ENCODE measurements around the gene GLCCI1.

The GLCCI1 gene

DNA sequence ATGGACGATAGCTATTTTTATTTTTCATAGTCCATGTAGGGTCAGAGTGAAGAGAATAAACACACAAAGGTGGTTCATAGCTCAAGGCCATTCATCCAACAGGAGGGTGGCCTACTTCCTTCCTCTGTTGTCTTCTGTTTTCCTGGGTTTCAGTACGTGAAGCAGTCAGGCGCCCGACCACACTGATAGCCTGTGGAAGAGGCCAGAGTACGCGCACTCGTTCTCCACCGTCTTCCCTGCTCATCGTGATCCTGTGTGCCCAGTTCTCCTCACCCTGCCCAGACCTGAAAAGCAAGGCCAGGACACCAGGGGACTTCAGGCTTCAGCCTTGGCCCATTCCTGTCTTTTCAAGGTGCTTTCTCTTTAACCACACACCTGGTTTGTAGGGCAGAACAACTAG is 134.7 kb downstream of the GLCCI1 start:
- TF ChIP-seq, protein P1, sequence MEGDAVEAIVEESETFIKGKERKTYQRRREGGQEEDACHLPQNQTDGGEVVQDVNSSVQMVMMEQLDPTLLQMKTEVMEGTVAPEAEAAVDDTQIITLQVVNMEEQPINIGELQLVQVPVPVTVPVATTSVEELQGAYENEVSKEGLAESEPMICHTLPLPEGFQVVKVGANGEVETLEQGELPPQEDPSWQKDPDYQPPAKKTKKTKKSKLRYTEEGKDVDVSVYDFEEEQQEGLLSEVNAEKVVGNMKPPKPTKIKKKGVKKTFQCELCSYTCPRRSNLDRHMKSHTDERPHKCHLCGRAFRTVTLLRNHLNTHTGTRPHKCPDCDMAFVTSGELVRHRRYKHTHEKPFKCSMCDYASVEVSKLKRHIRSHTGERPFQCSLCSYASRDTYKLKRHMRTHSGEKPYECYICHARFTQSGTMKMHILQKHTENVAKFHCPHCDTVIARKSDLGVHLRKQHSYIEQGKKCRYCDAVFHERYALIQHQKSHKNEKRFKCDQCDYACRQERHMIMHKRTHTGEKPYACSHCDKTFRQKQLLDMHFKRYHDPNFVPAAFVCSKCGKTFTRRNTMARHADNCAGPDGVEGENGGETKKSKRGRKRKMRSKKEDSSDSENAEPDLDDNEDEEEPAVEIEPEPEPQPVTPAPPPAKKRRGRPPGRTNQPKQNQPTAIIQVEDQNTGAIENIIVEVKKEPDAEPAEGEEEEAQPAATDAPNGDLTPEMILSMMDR (IDR thresholded peaks at IDR 0.05; ENCODE audit: poor library complexity, severe bottlenecking), result no peak
- DNase-seq (ENCODE audit: low spot score) (no peak), ATAC-seq (ENCODE audit: low read depth) (no peak)
- Histone ChIP-seq H3K9me3 (ENCODE audit: severe bottlenecking) (no peaks in the 10 kb centered on the region), H3K4me1 (ENCODE audit: insufficient read depth, poor library complexity, severe bottlenecking) (no peaks in the 10 kb centered on the region), H3K27ac (ENCODE audit: poor library complexity, severe bottlenecking) (no peak overlapping the region), H3K27me3 (ENCODE audit: insufficient read depth, poor library complexity, severe bottlenecking) (no peaks in the 10 kb centered on the region), H3K36me3 (ENCODE audit: low read depth) (no peaks in the 10 kb centered on the region), H3K4me3 (ENCODE audit: severe bottlenecking) (no peak overlapping the region)

DNA sequence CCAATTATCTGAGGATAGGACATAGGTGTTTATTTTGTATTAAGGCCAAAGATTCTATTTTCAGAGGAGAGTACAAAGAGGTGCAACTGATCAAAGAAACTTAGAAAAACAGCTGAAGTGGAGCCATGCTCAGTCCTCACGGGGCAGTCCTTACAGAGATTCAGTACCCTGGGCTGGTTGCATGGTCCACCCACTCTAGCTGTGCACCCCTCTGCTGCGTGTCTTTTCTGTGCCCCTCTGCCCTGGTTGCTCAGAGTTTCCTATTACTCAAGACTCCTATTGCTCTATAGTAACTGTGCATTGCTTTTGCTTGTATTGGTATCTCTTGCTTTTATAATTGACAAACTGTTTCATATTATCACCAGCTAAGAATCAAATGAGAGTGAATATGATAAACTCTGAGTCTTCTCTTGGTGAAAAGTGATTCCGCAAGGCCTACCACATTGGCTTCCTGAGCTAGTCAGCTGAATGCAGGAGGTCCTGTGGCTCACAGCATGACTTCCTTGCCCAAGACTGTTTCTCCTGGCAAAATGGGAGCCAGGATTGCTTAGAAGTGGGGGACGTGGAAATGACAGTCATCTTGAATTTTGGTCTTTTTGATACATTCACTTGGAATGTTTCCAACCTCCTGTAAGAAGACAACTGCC is 137.0 kb downstream of the GLCCI1 start:
- Histone ChIP-seq H3K27me3 (ENCODE audit: insufficient read depth, poor library complexity, severe bottlenecking) (no peaks in the 10 kb centered on the region), H3K36me3 (ENCODE audit: low read depth) (no peaks in the 10 kb centered on the region), H3K27ac (ENCODE audit: poor library complexity, severe bottlenecking) (no peak overlapping the region), H3K4me1 (ENCODE audit: insufficient read depth, poor library complexity, severe bottlenecking) (no peaks in the 10 kb centered on the region), H3K4me3 (ENCODE audit: severe bottlenecking) (no peak overlapping the region), H3K9me3 (ENCODE audit: severe bottlenecking) (no peaks in the 10 kb centered on the region)
- TF ChIP-seq, protein P1 (IDR thresholded peaks at IDR 0.05; ENCODE audit: poor library complexity, severe bottlenecking), result no peak
- DNase-seq (ENCODE audit: low spot score) (no peak), ATAC-seq (ENCODE audit: low read depth) (no peak)

DNA sequence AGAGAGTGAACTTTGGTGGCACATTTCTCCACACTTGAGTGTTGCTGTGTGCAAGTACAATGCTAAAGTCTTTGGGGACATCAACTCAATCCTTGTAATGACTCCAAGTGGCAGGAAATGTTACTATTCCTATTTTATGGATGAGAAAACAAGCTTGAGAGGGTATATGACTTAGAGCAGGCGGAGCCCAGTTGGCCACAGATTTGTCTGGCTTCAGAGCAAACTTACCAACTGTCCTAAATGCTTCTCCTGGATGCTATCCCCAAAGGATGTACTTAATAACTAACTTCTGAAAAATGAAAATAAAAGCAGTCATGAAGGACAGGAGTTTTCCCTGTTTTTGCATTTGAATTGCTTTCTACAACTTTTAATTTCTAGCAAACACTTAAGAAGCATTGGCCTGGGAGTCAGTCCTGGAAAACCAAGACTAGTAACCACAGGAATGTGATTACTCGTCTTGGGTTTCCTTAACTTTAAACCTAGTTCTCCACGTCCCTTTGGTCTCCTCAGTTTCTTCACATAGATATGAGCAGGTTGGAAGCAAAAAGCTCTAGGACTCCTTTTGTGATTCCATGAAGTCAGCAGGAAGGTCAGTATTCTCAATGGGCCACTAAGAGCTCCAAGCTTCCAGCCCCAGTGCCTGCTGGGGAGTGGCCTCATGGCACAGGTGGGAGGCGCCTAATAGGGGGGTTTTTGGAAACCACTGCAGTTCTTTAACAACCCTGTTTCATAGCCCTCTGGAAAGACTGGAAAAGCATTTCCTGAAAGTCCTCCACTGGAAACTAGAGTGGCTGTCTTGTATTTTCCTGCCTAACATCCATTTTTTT is 140.8 kb downstream of the GLCCI1 start:
- Histone ChIP-seq H3K27ac (ENCODE audit: poor library complexity, severe bottlenecking) (no peak overlapping the region), H3K4me3 (ENCODE audit: severe bottlenecking) (no peak overlapping the region), H3K9me3 (ENCODE audit: severe bottlenecking) (no peaks in the 10 kb centered on the region), H3K27me3 (ENCODE audit: insufficient read depth, poor library complexity, severe bottlenecking) (no peaks in the 10 kb centered on the region), H3K4me1 (ENCODE audit: insufficient read depth, poor library complexity, severe bottlenecking) (no peaks in the 10 kb centered on the region), H3K36me3 (ENCODE audit: low read depth) (no peaks in the 10 kb centered on the region)
- DNase-seq (ENCODE audit: low spot score) (no peak), ATAC-seq (ENCODE audit: low read depth) (peak; percentile 48; the same call in 2 of the 3 replicates)
- TF ChIP-seq, protein P1 (IDR thresholded peaks at IDR 0.05; ENCODE audit: poor library complexity, severe bottlenecking), result no peak

DNA sequence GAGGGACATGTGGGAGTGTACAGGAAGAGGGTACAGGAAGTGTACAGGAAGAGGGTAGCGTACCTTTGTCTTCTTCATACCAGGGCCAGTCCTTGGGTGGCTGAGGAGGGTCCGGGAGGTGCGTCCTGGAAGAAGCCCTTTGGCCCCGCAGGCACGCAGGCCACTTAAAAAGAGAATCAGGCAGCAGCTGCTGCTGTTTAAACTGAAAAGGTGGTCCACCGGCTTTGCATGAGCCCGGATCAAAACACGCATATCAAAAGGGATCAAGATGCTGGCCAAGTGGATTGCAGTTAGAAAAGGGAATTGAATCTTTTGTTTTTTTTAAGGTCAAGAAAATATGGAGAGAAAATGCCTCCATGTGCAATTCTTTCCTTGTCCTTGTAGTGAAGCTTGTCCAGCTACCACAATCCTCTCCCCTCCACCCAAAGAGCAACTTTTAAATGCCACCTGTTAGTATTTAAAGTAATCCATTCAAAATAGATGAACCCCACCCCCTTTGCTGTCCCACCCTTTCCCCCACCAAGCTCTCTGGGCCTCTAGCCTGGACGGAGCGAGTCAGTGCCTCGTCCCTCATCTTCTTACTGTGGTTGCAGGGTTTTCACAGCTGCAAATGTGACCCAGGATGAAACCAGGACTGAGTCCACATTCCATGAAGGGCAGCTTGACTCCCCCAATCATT is 142.8 kb downstream of the GLCCI1 start:
- Histone ChIP-seq H3K4me3 (ENCODE audit: severe bottlenecking) (no peak overlapping the region), H3K4me1 (ENCODE audit: insufficient read depth, poor library complexity, severe bottlenecking) (no peaks in the 10 kb centered on the region), H3K27me3 (ENCODE audit: insufficient read depth, poor library complexity, severe bottlenecking) (no peaks in the 10 kb centered on the region), H3K36me3 (ENCODE audit: low read depth) (no peaks in the 10 kb centered on the region), H3K9me3 (ENCODE audit: severe bottlenecking) (no peaks in the 10 kb centered on the region), H3K27ac (ENCODE audit: poor library complexity, severe bottlenecking) (no peak overlapping the region)
- ATAC-seq (ENCODE audit: low read depth) (no peak), DNase-seq (ENCODE audit: low spot score) (no peak)
- TF ChIP-seq, protein P1 (IDR thresholded peaks at IDR 0.05; ENCODE audit: poor library complexity, severe bottlenecking), result no peak
